GM12801 (cell line): ENCODE measurements around the gene MEGF10.

ENCODE experiments used
- TF ChIP-seq, protein P1 (sequence below): IDR thresholded peaks from one replicate; pipeline ENCODE4 v1.5.1; 2011; ENCODE audit warnings: control low read depth; ENCODE audit not compliant: insufficient read length; ENCODE audit errors: extremely low read depth

The MEGF10 gene

DNA sequence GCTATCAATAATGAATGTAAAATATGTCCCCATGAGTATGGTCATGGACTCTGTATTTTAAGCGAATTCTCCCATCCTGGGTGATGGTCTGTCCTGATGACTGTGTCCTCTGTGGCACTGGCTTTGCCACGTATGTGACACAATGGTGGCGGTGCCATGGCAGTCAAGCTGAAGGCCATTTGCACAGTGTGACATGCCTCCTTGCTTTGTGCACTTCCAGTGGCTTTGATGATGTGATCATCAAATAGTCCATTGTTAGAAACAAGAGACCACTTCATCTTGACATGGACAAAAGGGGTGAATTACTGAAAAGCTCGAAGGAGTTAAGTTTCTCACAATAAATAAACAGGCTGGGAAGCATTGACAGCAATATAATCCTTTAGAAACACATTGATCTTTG is 195.9 kb downstream of the MEGF10 start:
- TF ChIP-seq, protein P1, sequence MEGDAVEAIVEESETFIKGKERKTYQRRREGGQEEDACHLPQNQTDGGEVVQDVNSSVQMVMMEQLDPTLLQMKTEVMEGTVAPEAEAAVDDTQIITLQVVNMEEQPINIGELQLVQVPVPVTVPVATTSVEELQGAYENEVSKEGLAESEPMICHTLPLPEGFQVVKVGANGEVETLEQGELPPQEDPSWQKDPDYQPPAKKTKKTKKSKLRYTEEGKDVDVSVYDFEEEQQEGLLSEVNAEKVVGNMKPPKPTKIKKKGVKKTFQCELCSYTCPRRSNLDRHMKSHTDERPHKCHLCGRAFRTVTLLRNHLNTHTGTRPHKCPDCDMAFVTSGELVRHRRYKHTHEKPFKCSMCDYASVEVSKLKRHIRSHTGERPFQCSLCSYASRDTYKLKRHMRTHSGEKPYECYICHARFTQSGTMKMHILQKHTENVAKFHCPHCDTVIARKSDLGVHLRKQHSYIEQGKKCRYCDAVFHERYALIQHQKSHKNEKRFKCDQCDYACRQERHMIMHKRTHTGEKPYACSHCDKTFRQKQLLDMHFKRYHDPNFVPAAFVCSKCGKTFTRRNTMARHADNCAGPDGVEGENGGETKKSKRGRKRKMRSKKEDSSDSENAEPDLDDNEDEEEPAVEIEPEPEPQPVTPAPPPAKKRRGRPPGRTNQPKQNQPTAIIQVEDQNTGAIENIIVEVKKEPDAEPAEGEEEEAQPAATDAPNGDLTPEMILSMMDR, result no peak

DNA sequence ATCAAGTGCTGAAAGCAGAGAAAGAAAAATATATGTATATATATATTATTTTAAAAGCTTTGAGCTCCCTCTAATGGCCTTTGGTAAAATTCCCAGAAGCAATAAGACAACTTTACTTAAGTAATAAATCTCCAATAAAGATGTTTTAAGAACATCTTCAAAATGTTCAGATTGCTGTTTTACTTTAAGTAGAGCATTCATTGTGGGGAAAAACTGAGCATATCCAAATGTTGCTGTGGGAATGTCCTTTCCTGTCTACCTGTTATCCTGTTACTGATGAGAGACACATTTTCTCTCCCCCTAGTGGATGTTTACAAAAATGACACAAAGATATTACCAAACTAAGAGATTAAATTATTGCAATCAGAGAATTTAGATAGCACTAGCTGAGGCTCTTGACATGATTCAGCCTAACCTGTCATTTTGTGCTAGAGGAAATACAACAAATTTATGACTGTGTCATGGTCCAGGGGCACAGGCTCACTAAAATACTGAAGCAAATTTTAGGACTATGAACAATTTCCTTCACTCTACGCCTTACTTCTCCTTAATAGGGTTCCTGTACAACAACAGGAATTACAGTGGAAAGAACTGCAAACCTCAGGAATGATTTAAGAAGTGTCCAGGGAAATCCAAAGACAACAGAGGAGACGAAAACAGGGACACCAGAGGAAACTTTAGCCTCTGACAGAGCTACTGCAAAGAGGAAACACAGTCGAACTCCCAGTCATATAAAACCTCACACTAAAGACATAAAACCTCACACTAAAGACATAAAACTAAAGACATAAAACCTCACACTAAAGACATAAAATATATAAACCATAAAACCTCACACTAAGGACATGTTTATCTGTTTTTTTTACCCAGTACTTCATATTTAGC is 202.5 kb downstream of the MEGF10 start:
- TF ChIP-seq, protein P1, result no peak

DNA sequence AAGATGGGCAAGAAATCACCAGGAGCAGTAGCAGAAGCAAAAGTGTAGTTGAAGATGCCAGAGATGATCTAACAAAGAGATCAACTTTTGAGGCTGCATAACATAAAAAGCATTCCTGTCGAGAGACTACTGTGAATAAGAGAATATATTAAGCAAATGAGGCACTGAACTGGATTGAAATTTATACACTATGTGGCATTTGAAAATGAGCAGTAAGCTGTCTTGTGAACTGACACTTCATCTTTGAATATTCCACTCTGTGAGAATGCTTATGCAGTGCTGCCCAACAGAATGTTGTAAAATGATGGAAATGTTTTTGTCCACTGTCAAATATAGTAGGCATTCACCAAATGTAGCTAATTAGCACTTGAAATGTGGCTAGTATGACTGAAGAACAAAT is 208.0 kb downstream of the MEGF10 start:
- TF ChIP-seq, protein P1, result no peak

DNA sequence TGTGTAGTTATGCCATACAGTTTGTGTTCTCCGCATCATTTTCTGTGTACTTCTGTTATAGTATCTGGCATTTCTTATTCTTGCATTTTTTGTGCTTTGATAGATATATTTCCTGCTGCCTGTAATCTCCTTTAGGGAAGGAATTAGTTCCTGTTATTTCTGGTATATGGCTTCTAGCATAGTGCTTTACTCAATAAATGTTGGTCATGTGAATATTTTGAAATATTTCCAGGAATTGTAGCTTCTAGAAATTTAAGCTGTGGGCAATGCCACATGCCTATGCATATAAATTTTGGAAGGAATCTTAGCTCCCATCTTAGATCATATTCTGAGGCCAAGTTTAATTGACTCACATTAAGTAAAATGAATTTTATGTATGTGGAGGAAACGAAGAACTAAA is 215.3 kb downstream of the MEGF10 start:
- TF ChIP-seq, protein P1, result no peak

DNA sequence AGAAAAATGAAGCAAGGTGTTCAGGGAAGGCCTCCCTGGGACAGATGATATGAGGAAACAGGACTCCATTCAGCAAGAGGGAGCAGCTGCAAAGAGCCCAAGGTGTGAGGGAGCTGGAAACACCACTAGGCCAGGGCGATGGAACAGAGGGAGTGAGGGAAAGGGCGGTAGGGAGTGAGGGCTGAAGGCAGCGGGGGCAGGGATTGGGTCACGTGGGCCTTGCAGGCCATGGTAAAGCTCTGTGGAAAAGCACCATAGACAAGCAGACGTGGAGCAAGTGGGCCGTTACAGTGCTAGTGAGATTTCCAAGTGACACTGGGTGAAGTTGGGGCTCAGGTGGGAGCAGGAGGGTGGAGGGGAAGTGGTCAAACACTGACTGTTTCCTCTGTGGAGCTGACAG is 216.0 kb downstream of the MEGF10 start:
- TF ChIP-seq, protein P1, result no peak

DNA sequence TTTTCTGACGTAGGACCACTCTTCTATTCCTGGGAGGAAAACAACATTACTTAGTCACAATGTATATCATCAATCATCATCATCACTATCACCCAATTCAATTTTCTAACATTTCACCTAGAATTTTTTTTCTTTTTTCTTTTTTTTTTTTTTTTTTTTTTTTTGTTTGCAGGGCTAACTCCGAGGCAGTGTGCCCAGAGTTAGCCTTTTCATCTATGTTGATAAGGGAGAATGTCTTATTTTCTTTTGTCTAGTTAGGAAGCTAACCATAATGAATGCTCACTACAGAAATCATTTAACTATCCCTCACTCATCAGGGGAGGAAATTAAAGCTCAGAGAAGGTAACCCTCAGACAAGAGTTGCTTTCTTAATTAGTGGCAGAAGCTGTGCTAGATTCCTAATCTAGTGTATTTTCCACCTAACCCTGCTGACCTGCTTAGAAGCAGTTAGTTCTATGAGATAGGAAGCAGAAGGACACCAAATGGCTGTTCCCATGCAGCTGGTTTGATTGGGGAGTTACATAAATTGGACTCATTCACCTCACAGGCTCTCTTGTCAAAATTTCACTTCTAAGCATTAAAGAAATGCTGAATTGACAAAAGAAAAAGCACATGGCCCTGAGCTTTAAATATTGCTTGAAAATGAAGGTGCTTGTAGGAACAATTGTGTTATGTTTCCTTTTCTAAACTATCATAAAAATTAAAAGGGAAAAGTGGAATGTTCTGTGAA is 218.2 kb downstream of the MEGF10 start:
- TF ChIP-seq, protein P1, result no peak
